Umbilical cord (tissue), 2 donors: ENCODE data around the gene PHC2. TPM values are rescaled to one million over a fixed set of nuclear protein-coding genes. Genes with fewer than 3 reads are reported as not detected.

Experiments used
- DNase-seq: peaks from one replicate; pipeline ENCODE4 v3.0.0-alpha.2; 2015; ENCODE audit warnings: low spot score
- total RNA-seq: library from RNA; depleted of rRNA; stranded (reverse); fragments of >200 nt; gene quantifications from one replicate; pipeline ENCODE4 v1.2.3, GENCODE V29; 2014; ENCODE audit warnings: low replicate concordance; ENCODE audit not compliant: insufficient read depth

PHC2 gene
- total RNA-seq, 1 donor from 2014 or later = 56.6 TPM

GRCh38 chr1:33425900-33426299 is 5.0 kb downstream of the PHC2 start:
- DNase-seq = no peak

- DNase-seq = no peak
Measured at GRCh38 chr1:33424610-33425009, 6.3 kb downstream of the PHC2 start.

- peak; percentile 10 for DNase-seq
Measured at GRCh38 chr1:33424205-33424604, 6.7 kb downstream of the PHC2 start.

- DNase-seq = peak; percentile 43
Measured at GRCh38 chr1:33420870-33421775, 9.8 kb downstream of the PHC2 start.

GRCh38 chr1:33418811-33419210 is 12.1 kb downstream of the PHC2 start:
- DNase-seq = no peak

- no peak for DNase-seq
Measured at GRCh38 chr1:33414879-33415278, 16.0 kb downstream of the PHC2 start.

- peak; percentile 65 for DNase-seq
Measured at GRCh38 chr1:33410091-33410701, 20.7 kb downstream of the PHC2 start.

- no peak for DNase-seq
Measured at GRCh38 chr1:33408093-33408436, 22.8 kb downstream of the PHC2 start.

- DNase-seq = no peak
Measured at GRCh38 chr1:33407352-33408092, 23.4 kb downstream of the PHC2 start.

- no peak for DNase-seq
Measured at GRCh38 chr1:33402206-33402605, 28.7 kb downstream of the PHC2 start.

- DNase-seq = no peak
Measured at GRCh38 chr1:33401471-33401870, 29.4 kb downstream of the PHC2 start.

GRCh38 chr1:33400153-33400911 is 30.6 kb downstream of the PHC2 start:
- no peak for DNase-seq

- DNase-seq = no peak
Measured at GRCh38 chr1:33399375-33399774, 31.5 kb downstream of the PHC2 start.

- DNase-seq = no peak
Measured at GRCh38 chr1:33397994-33398393, 32.9 kb downstream of the PHC2 start.

- DNase-seq = no peak
Measured at GRCh38 chr1:33397125-33397506, 33.8 kb downstream of the PHC2 start.

GRCh38 chr1:33396188-33397124 is 34.4 kb downstream of the PHC2 start:
- no peak for DNase-seq

GRCh38 chr1:33394770-33395169 is 36.1 kb downstream of the PHC2 start:
- no peak for DNase-seq

- no peak for DNase-seq
Measured at GRCh38 chr1:33393991-33394390, 36.9 kb downstream of the PHC2 start.

GRCh38 chr1:33393524-33393923 is 37.4 kb downstream of the PHC2 start:
- DNase-seq = no peak

GRCh38 chr1:33392639-33393038 is 38.3 kb downstream of the PHC2 start:
- DNase-seq = peak; percentile 15

- no peak for DNase-seq
Measured at GRCh38 chr1:33392206-33392605, 38.7 kb downstream of the PHC2 start.
